Urinary bladder (tissue), 4 donors: ENCODE results near the gene MAP7D1. TPM values are rescaled to one million over a fixed set of nuclear protein-coding genes. Genes with fewer than 3 reads are reported as not detected.
"Not testable (repeated sequence)": the region's sequence is repeated elsewhere in the genome, so short reads cannot be mapped to it uniquely, and the experiment has no call there.

Experiments
- DNase-seq: peaks from one replicate; pipeline ENCODE4 v3.0.0-alpha.2; 2015; ENCODE audit errors: extremely low spot score
- H3K27ac ChIP-seq: one replicate; pipeline ENCODE4 v1.5.1; 2013; ENCODE audit warnings: low read depth, mild to moderate bottlenecking, moderate library complexity
- H3K36me3 ChIP-seq: one replicate; pipeline ENCODE4 v1.6.1; 2013; ENCODE audit warnings: mild to moderate bottlenecking, moderate library complexity; ENCODE audit not compliant: insufficient read depth
- H3K4me1 ChIP-seq: one replicate; pipeline ENCODE4 v1.6.1; 2013; ENCODE audit warnings: mild to moderate bottlenecking, moderate library complexity; ENCODE audit not compliant: insufficient read depth
- H3K4me3 ChIP-seq: one replicate; pipeline ENCODE4 v1.5.1; 2013; ENCODE audit warnings: low read depth, low read length
- WGBS: extraction: QIAGEN DNeasy Blood & Tissue Kit; methylation state at CpG from one replicate; pipeline ENCODE4 v1.1.7; 2013; 5-methylcytosine and 5-hydroxymethylcytosine counted together
- polyA plus RNA-seq: library from polyadenylated mRNA; stranded (reverse); fragments of 200-250 nt; gene quantifications from one replicate; pipeline ENCODE4 v1.2.3, GENCODE V29; 2013
- total RNA-seq: library from RNA; depleted of rRNA; stranded (reverse); fragments of >200 nt; gene quantifications from one replicate; pipeline ENCODE4 v1.2.3, GENCODE V29; 2014
- donor health status: healthy with polysubstance abuse.
- donor health status: healthy.

The MAP7D1 gene
- total and polyA plus RNA-seq, 2 donors = 31.7 to 144 TPM

DNA sequence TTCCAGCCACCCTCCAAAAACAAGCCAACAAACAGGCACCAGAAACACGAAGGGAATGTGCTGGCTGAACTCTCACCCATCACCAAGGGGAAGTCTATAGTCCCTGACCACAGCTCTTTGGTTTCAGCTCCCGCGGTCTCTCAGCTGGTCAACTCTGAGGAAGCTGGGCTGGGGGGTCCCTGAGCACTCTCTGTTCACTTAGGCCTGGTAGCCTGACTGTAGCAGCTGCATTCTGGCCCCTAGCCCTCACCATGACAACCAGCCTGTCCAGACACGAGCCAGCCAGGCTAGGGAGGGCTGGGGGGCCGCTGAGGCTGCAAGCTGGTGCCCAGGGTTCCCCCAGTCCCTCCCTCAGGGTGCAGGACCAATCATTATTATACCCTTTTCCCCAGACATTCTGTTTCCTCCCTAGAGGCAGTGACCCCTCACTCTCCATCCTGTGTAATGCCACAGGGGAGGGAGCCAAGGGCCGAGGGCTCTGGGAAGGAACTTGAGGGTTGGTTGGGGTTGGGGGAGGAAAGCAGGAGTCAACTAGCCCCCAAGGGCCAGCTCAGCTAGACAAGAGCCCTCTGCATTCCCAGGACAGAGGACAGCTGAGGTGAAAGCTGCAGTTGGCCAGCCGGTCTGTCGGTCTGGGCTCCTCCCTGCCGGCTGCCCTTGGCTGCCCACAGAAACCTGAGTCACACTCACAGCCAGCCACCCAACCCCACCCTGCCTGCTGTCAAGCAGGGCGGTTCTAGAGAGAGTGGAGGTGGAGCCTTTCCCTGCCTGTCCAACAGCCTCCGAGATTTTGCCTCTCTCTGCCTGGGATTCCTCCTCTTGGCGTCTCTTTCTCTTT lies 5.4 kb upstream of the MAP7D1 start:
- no peaks in the 10 kb centered on the region for H3K36me3 ChIP-seq
- peak overlapping the region; percentile 90 for H3K27ac ChIP-seq
- no peak overlapping the region for H3K4me3 ChIP-seq
- H3K4me1 ChIP-seq = no peaks in the 10 kb centered on the region
- WGBS = 6% methylated on average over 12 of the region's 12 CpGs
- DNase-seq = peak; percentile 57

- no peak overlapping the region for H3K4me3 ChIP-seq
- H3K27ac ChIP-seq = peak overlapping the region; percentile 90
- H3K4me1 ChIP-seq = no peaks in the 10 kb centered on the region
- WGBS = 19% methylated on average over 1 of the region's 1 CpG
- no peak for DNase-seq
- H3K36me3 ChIP-seq = no peaks in the 10 kb centered on the region
Measured at GRCh38 chr1:36151134-36151844, 4.7 kb upstream of the MAP7D1 start.

GRCh38 chr1:36151845-36152203 lies 4.1 kb upstream of the MAP7D1 start:
- no peaks in the 10 kb centered on the region for H3K4me1 ChIP-seq
- peak overlapping the region; percentile 19 for H3K27ac ChIP-seq
- no peak overlapping the region for H3K4me3 ChIP-seq
- no peak for DNase-seq
- WGBS = 54% methylated on average over 3 of the region's 3 CpGs
- H3K36me3 ChIP-seq = no peaks in the 10 kb centered on the region

DNA sequence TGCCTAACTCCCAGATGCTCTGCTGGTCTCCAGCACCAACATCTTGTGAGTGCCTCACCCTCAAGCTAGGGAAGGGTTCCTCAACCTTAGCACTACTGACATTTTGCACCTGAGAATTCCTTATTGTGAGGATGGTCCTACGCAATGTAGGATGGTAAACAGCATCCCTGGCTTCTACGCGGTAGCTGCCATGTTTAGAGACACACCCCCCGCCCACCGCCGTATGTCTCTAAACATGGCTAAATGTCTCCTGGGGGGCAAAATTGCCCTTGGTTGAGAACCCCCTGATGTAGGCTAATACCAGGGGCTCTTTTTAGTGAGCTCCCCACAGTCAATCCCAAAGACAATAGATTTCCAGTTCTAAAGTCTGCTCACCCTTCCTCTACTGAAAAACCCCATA lies 2.5 kb upstream of the MAP7D1 start:
- 96% methylated on average over 6 of the region's 6 CpGs for WGBS
- H3K4me1 ChIP-seq = no peaks in the 10 kb centered on the region
- H3K27ac ChIP-seq = no peak overlapping the region
- H3K4me3 ChIP-seq = no peak overlapping the region
- DNase-seq = no peak
- no peaks in the 10 kb centered on the region for H3K36me3 ChIP-seq

DNA sequence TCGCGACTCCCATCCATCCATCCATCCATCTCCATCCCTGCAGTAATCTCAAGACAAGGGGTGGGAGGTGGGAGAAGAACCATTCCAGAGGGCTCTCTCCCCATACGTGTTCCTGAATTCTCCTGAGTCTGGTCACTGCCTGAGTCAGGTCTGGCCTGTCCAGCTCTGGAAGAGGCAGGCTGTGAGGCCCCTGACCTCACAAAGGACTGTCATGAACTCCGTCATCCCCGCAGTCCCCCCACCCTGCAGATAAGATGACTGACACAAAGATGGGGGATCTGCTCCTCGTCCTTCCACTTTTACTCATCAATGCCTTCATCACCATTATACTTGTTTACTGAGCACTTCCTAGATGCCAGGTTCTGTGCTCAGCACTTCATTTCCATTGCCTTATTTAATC lies 1.6 kb upstream of the MAP7D1 start:
- no peak overlapping the region for H3K4me3 ChIP-seq
- WGBS = 92% methylated on average over 6 of the region's 6 CpGs
- no peaks in the 10 kb centered on the region for H3K36me3 ChIP-seq
- DNase-seq = no peak
- no peaks in the 10 kb centered on the region for H3K4me1 ChIP-seq
- H3K27ac ChIP-seq = no peak overlapping the region

- Histone ChIP-seq H3K27ac (peak overlapping the region; percentile 100), H3K36me3 (no peaks in the 10 kb centered on the region), H3K4me3 (peak overlapping the region; percentile 98), H3K4me1 (no peaks in the 10 kb centered on the region)
- DNase-seq = no peak
- WGBS = 43% methylated on average over 6 of the region's 6 CpGs
Measured at GRCh38 chr1:36154765-36155407, 1.1 kb upstream of the MAP7D1 start.

- H3K36me3 ChIP-seq = no peaks in the 10 kb centered on the region
- under 1% methylated on average over 69 of the region's 69 CpGs for WGBS
- peak overlapping the region; percentile 100 for H3K27ac ChIP-seq
- H3K4me1 ChIP-seq = peaks cover 2% of the 10 kb centered on the region
- no peak for DNase-seq
- H3K4me3 ChIP-seq = peak overlapping the region; percentile 98
Measured at GRCh38 chr1:36156329-36157114, 562 bp downstream of the MAP7D1 start.

DNA sequence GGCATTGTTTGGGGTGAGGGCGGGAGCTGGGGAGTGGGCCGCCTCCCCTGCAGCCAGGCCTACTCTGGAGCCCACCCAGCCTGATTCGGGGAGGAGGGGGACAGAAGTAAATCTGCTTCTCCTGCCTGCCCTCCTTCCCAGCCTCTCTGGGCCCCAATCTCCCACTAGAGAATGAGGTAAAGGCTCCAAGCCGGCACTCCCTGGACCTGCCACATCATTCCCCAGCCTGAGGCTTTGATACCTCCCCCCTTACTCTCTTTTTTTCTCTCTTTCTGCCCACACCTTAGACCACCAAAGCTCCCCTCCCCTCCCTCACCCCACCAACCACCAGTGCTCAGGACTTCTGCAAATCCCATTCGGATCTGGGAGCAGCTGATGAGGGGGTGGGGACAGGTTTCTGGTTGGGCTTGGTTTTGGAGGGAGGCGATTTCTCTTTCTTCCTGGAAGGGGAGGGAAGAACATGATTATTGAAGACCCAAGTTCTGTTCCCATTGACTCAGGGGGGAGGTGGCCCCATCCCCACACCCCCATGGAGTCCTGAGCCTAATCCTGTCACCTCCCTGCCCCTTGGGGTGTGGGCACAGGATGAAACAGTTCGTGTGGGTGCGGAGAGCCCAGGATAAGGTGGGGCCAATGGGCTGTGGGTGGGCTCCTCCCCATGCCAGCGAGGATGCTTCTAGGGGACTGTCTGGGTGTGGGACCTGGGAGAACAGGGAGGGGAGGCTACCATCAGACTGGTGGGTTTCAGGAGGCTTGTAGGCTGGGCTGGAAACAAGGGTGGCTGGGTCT lies 1.3 kb downstream of the MAP7D1 start:
- Histone ChIP-seq H3K4me3 (peak overlapping the region; percentile 98), H3K4me1 (peaks cover 2% of the 10 kb centered on the region), H3K27ac (peak overlapping the region; percentile 100), H3K36me3 (no peaks in the 10 kb centered on the region)
- no peak for DNase-seq
- 5% methylated on average over 9 of the region's 9 CpGs for WGBS

GRCh38 chr1:36157973-36158826 lies 2.2 kb downstream of the MAP7D1 start:
- no peak for DNase-seq
- H3K4me3 ChIP-seq = peak overlapping the region; percentile 98
- WGBS = 40% methylated on average over 9 of the region's 9 CpGs
- H3K36me3 ChIP-seq = no peaks in the 10 kb centered on the region
- peaks cover 2% of the 10 kb centered on the region for H3K4me1 ChIP-seq
- H3K27ac ChIP-seq = peak overlapping the region; percentile 67

DNA sequence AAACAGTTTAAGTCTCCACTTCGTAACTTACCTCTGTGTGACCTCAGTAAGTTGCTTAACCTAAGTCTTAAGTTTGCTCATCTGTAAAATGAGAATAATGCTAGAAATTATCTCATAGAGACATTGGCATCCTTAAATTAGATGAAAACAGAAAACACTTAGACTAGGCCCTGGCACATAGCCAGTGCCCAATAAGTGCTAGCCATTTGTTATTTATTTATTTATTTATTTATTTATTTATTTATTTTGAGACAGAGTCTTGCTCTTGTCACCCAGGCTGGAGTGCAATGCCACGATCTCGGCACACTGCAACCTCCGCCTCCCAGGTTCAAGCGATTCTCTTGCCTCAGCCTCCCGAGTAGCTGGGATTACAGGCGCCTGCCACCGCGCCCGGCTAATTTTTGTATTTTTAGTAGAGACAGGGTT lies 2.9 kb downstream of the MAP7D1 start:
- 85% methylated on average over 10 of the region's 10 CpGs for WGBS
- DNase-seq, H3K27ac ChIP-seq, H3K4me3 ChIP-seq, H3K4me1 ChIP-seq, H3K36me3 ChIP-seq: not testable (repeated sequence)

GRCh38 chr1:36159614-36160387 lies 3.8 kb downstream of the MAP7D1 start:
- Histone ChIP-seq H3K27ac (no peak overlapping the region), H3K36me3 (no peaks in the 10 kb centered on the region), H3K4me3 (no peak overlapping the region), H3K4me1 (peaks cover 2% of the 10 kb centered on the region)
- DNase-seq = no peak
- 72% methylated on average over 10 of the region's 10 CpGs for WGBS
